Myocyte (in vitro differentiated cells): Measurements from ENCODE around the gene IL1RAP. TPM values are rescaled to one million over a fixed set of nuclear protein-coding genes. Genes with fewer than 3 reads are reported as not detected.
"Not testable (repeated sequence)": the region's sequence is repeated elsewhere in the genome, so short reads cannot be mapped to it uniquely, and the experiment has no call there.

Experiments used
- DNase-seq: peaks from one replicate; pipeline ENCODE4 v3.0.0-alpha.2; 2012; ENCODE audit warnings: low read depth
- polyA plus RNA-seq: library from polyadenylated mRNA; unstranded; fragments of >200 nt; gene quantifications from one replicate; pipeline ENCODE4 v1.2.1, GENCODE V29; 2012; ENCODE audit warnings: missing spikeins
- total RNA-seq: library from RNA; depleted of rRNA; stranded (reverse); fragments of >200 nt; gene quantifications from 2 replicates; pipeline ENCODE4 v1.2.3, GENCODE V29; 2014

The IL1RAP gene, protein sequence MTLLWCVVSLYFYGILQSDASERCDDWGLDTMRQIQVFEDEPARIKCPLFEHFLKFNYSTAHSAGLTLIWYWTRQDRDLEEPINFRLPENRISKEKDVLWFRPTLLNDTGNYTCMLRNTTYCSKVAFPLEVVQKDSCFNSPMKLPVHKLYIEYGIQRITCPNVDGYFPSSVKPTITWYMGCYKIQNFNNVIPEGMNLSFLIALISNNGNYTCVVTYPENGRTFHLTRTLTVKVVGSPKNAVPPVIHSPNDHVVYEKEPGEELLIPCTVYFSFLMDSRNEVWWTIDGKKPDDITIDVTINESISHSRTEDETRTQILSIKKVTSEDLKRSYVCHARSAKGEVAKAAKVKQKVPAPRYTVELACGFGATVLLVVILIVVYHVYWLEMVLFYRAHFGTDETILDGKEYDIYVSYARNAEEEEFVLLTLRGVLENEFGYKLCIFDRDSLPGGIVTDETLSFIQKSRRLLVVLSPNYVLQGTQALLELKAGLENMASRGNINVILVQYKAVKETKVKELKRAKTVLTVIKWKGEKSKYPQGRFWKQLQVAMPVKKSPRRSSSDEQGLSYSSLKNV
- total RNA-seq, result 6.0 and 8.4 TPM in 2 replicates
- polyA plus RNA-seq, result 21.9 TPM

- peak; percentile 93 for DNase-seq
These were observed at the start of gene IL1RAP for GRCh38 chr3:190513409-190514370. TSS of gene IL1RAP (plus strand) at chr3:190514085. CDS start at chr3:190564290, 50,205 bp downstream.

GRCh38 chr3:190467922-190468321 is 46.0 kb upstream of the IL1RAP start:
- DNase-seq, result no peak

DNA sequence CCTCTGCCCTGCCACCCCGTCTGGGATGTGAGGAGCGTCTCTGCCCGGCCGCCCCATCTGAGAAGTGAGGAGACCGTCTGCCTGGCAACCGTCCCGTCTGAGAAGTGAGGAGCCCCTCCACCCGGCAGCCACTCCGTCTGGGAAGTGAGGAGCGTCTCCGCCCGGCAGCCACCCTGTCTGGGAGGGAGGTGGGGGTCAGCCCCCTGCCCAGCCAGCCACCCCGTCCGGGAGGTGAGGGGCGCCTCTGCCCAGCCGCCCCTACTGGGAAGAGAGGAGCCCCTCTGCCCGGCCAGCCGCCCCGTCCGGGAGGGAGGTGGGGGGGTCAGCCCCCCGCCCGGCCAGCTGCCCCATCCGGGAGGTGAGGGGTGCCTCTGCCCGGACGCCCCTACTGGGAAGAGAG is 40.6 kb upstream of the IL1RAP start:
- DNase-seq, result not testable (repeated sequence)

DNA sequence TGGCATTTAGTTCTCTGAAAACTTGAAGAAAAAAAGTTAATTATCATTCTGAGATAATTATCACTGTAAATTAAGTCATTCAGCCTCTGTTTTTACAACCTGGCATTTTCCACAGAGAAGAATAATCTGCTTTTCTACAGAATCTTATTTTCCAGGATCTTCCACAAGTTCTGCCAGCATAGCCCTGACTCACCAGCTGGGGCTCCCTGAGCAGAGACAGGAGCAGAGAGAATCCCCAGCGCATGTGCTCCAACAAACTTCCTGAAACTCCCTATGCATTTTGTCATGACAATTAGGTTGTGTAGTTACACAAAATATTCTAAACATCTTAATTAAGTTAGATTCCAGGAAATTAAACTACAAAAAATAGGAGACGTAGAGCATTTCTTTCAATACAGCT is 32.1 kb upstream of the IL1RAP start:
- DNase-seq, result no peak

DNA sequence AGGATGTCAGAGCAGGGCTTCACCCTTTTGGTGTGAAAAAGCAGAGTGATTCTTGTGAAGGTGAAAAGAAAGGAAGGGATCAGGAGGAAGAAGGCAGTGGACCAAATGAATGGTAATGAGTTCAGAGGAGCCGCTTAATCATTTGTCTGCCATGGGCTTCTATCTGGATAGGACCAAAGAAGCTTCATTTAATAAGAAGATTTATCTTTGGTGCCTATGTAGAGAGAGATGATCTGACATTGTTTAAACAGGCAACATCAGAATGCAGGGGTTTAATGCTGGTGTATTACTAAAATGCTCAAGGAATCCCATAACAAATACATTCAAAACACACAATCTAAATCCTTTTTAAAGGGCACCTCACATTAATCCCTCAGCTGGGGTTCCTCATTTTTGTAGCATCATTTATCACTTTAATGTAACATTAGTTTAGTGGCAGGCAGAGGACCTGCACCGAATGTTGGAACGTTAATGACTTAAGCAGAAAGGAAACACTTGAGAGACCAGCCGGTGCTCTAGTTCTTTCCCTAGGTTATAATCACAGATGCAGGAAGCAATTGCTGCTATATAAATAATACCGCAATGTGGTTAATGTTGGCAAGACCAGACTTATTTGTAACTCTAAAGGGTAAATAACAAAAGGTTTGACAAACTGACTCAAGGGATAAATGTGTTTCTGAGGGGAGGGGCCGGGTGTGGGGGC is 27.9 kb upstream of the IL1RAP start:
- DNase-seq, result peak; percentile 33

GRCh38 chr3:190486533-190486864 is 27.4 kb upstream of the IL1RAP start:
- DNase-seq, result no peak

DNA sequence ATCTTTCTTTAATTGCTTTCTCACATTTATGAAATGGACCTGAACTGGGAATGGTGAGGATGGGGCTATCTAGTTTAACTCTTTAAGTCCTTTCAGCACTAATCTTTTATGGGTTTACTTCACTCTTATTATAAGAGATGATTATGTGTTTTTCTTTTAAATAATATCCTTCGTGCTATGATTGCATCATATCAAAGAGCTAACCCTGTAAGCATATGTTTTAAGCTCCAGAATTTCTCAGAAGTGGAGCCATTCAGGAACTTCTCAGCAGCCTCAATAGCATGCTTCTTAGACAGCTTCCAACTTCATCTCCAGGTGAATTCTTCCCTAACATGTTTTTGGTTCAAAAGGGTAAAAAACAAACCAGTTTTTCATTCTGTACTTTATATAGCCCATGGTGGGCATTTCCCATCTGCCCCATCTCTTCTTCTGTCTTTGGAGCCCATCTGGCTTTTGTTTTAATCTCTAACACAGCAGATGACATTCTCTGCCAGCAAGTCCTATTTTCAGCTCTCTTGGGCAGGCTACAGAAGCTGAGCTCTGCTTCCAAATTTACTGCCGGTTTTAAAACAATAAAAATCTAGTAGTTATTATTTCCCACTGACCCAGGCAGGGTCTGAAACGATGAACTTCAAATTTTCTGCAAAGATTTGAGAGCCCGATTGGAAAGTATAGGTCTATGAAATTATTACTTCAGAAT is 26.8 kb upstream of the IL1RAP start:
- peak; percentile 18 for DNase-seq

DNA sequence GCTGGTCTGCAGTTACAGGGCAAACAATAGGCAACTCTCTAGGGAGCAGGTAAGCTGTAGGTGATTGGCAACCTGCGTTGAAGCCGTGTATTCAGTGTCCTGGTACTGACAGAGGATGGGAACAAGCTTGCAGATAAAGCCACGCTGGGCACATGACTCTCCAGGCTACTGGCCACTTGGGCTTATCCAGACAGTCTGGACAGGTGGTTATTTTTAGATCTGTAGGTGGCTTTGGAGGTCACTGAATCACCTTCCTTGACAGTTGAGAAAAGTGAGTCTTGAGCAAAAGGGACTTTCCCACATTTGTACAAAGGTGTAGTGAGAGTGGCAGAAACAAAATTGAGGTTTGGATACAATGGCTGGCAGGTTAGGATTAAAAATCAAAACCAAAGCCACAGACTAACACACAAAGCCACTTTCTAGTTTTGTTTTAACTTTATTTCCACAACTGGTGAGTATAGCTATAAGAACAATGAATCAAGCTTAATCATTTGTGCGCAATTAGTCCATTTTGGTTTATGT is 22.3 kb upstream of the IL1RAP start:
- DNase-seq, result peak; percentile 48

DNA sequence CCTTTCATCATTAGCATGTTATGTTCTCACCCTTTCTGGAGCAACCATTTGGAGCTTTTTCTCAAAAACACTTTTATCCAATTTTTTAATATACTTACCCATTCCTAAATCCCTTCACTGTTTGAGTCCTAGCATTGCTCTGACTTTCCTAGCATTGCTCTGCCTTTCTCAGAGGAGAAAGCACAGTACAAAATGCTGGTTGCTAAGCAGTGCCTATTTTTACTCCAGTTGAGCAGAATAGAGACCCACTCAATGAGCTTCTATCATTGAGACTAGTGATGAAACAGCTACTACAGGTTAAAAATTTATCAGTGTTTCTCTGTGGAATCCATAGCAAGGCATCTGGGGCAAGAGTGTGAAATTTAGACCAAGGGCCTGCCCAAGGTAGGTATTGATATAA is 21.8 kb upstream of the IL1RAP start:
- no peak for DNase-seq

DNA sequence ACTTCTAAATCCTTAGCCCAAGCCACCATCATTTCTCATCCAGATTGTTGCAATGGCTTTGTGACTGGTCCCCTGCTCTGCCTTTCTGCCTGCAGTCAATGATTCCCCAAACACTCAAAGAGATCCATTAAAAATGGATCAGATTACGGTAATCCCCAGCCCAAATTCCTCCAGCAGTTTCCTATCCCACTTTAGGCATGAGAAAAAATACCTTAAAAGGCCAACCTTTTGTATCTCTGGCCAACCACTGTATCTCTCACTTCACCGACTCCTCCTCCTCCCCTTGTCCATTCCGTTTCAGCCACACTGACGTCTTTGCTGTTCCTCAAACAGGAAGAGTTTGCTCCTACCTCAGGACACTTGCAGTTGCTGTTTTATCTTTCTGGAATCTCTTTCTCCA is 20.9 kb upstream of the IL1RAP start:
- DNase-seq, result no peak

DNA sequence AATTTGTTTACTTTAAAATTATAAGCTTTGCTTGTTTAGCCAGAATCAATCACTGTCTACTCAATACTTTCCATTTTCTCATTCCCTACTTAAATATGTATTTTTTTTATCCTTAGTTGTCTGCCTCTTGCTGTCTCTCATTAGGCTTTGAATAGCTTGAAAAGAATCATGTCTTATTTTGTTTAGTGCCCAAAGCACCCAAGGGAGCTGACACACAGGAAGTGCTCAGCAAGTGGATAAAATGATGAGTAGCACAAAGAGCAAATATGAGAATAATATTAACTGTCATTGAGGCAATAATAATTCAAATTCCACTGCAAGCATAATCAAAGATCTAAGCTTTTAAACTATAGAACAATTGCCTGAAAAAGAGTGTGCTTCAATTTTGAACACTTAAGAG is 19.0 kb upstream of the IL1RAP start:
- no peak for DNase-seq

- no peak for DNase-seq
These were observed 18.5 kb upstream of the IL1RAP start for GRCh38 chr3:190495354-190495753.

DNA sequence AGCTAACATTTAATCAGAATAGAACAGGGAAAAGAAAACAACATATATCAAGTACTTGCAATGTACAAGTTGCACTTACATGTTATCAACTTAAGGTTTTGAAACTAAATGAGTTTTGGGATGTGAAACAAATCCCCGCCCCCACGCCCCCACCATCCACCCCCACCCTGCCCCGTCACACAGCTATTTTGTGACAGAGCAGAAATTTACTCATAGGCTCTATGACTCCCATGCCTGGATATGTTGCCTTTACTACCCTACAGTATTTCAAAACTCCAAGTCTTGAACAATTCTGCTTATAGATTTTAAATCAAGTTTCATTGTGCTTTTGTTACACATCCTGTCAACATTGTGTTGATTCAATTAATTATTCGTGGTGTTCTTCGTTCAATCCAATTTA is 18.1 kb upstream of the IL1RAP start:
- no peak for DNase-seq

DNA sequence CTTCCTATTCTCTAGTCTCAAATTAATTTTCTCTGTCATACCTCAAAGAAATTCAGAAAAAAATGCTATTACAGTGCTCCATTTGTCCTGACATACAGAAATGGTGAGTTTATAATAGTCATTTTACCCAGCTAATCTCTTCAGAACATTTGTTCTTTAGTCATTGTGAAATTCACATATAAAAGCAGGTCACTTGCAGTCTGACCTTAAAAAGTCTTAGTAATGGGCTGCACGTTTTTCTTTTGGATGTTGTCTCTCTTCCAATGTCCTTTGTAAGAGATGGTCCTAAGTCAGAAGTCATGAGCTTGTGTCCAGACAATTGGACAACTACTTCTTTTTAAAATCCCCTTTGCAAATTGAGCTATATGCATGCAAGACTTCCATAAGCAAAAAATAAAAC is 17.0 kb upstream of the IL1RAP start:
- no peak for DNase-seq

- peak; percentile 70 for DNase-seq
These were observed 16.1 kb upstream of the IL1RAP start for GRCh38 chr3:190497811-190498210.

DNA sequence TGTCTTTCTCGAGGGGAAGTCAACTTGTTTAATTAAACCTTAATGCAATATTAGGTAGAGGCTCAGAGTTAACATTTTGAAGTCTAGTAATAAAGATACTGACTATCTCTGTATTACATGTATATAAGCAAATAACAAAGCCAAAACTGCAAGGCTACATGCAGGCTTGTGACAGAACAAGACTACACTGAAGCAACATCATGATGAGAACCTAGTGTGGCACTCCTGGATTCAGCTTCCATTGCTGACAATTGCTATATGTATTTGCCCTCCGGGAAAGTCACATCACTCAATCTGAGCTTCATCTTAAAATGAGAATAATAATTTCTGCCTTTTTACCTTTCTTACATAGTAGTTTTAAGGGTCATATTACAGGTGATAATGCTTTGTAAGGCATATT is 15.6 kb upstream of the IL1RAP start:
- DNase-seq, result no peak

DNA sequence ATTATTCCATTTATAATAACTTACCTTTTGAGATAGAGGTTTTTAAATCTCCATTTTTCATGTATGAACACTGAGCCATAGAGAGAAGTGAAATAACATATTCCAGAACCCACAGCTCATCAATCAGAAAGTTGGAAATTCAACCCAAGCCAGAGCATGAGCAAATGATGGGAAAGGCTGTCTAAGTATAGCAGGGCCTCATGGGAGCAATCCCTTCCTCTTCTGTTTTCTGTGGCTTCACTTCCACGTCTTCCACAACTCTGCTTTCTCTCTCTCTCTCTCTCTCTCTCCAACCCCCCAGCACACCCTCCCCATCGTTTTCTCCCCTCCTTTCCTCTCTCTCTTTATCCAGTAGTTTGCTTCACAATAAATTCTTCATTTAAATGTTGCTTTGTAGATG is 14.8 kb upstream of the IL1RAP start:
- no peak for DNase-seq

DNA sequence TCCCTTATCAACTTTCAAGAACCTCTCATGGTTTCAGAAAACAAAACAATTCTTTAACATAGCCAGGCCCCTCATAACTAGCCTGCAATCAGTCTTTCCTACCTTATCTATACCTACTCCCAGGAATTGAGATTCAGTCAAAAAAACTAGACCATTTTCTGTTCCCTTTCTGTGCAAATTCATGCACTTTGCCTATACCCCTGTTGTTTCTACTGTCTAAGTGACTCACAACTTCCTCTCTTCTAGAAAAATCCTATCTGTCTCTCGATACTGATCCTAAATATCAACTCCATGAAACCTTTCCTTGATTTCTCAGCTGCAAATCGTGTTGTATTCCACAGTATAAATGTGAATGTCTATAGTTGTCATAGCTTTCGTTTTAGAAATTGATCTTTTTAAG is 10.9 kb upstream of the IL1RAP start:
- DNase-seq, result no peak

DNA sequence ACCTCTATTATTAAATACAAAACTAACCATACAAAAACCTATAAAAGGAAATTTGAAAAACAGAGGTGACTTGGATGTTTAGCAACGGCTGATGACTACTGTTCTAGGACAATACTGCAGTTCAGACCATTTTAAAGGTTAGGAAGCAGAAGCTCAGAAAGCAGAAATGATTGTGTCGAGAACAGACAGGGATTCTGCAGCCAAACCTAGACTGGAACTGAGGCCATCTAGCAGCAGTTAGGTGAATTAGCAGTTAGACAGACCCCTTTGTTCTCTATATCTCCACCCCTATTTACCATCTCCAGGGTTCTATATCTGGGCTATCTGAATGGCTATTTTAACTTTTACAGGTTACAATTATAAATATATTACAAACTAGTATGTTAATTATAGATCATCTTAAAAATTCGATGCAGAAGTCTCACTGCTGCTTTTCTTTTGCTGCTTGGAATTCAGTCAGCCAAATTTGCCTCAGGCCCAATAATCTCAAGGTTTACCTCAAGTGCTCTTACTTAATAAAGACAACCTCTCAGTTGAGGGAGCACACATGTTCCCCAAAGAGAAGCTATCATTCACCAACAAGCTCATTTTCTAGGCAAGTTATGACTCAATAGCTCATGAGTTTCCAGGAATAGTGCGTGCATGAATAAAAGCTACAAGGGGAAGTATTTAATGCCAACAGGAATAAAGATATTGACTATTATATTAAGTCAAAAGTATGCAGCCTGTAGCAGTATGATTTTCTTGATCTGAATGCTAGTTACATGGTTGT is 9.3 kb upstream of the IL1RAP start:
- DNase-seq, result no peak
